ENCODE results near the gene TENT4A.

DNA sequence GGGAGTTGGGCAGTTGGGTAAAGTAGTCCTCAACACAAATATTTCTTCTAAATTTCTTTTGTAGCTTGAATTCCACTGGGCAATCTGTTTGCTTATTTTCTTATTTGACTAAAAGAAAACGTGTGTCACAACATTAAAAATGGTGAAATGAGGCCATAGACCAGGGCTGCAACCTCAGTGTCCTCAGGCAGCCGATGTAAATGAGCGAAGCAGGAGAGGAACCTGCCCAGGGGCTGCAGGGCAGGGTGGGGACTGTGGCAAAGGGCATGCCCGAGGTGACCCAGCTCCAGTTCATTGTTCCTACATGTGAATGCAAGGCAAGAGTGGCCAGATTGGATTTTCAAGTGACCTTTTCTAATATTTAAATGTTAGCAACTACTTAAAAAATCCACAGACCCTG is 74.7 kb downstream of the TENT4A start:
- TF ChIP-seq, protein P1, sequence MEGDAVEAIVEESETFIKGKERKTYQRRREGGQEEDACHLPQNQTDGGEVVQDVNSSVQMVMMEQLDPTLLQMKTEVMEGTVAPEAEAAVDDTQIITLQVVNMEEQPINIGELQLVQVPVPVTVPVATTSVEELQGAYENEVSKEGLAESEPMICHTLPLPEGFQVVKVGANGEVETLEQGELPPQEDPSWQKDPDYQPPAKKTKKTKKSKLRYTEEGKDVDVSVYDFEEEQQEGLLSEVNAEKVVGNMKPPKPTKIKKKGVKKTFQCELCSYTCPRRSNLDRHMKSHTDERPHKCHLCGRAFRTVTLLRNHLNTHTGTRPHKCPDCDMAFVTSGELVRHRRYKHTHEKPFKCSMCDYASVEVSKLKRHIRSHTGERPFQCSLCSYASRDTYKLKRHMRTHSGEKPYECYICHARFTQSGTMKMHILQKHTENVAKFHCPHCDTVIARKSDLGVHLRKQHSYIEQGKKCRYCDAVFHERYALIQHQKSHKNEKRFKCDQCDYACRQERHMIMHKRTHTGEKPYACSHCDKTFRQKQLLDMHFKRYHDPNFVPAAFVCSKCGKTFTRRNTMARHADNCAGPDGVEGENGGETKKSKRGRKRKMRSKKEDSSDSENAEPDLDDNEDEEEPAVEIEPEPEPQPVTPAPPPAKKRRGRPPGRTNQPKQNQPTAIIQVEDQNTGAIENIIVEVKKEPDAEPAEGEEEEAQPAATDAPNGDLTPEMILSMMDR (IDR thresholded peaks at IDR 0.05; ENCODE audit: low read depth, low read length), result no peak
- TF ChIP-seq POLR2A (IDR thresholded peaks at IDR 0.05; ENCODE audit: extremely low read depth, insufficient read length) (no peak), MYC (IDR thresholded peaks at IDR 0.05; ENCODE audit: low read depth, low read length) (no peak)
- TF ChIP-seq, protein P2, sequence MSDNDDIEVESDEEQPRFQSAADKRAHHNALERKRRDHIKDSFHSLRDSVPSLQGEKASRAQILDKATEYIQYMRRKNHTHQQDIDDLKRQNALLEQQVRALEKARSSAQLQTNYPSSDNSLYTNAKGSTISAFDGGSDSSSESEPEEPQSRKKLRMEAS (IDR thresholded peaks at IDR 0.05; ENCODE audit: low read depth, low read length), result no peak

All from NB4 (cell line).